HepG2 (cell line): Measurements from ENCODE around the gene KXD1. TPM values are rescaled to one million over a fixed set of nuclear protein-coding genes. Genes with fewer than 3 reads are reported as not detected.

Experiments
- CEBPG ChIP-seq: IDR thresholded peaks from 2 replicates; pipeline ENCODE4 v1.6.1; 2016
- CENPT ChIP-seq: sonication (generic); formaldehyde crosslinking; IDR thresholded peaks from 2 replicates; pipeline ENCODE4 v1.8.0; 2022; ENCODE audit warnings: low read depth, mild to moderate bottlenecking, moderate library complexity, missing genetic modification reagents
- CSRNP1 ChIP-seq: sonication (generic); formaldehyde crosslinking; IDR thresholded peaks from 2 replicates; pipeline ENCODE4 v1.8.1; 2023; ENCODE audit warnings: mild to moderate bottlenecking, missing genetic modification reagents
- EEA1 ChIP-seq: sonication (generic); formaldehyde crosslinking; IDR thresholded peaks from 2 replicates; pipeline ENCODE4 v1.5.1; 2020; ENCODE audit warnings: mild to moderate bottlenecking, missing genetic modification reagents, borderline replicate concordance
- FOXA1 ChIP-seq, 2 experiments: fragments of 450-650 bp in 1 of 2; sonication (generic) in 1 of 2; formaldehyde crosslinking in 1 of 2; IDR thresholded peaks; 2 replicates each; pipeline versions ENCODE4 v1.4.0 to v1.6.1; 2016 to 2020; ENCODE audit warnings: missing genetic modification reagents in 1 of 2
- HMG20A ChIP-seq: IDR thresholded peaks from 2 replicates; pipeline ENCODE4 v1.6.1; 2016; ENCODE audit warnings: borderline replicate concordance
- HOXA7 ChIP-seq: sonication (generic); formaldehyde crosslinking; IDR thresholded peaks from 2 replicates; pipeline ENCODE4 v1.8.1; 2022; ENCODE audit warnings: mild to moderate bottlenecking, missing genetic modification reagents, moderate library complexity
- NR1H2 ChIP-seq: sonication (generic); formaldehyde crosslinking; IDR thresholded peaks from 2 replicates; pipeline ENCODE4 v1.8.1; 2022; ENCODE audit warnings: low read depth, missing genetic modification reagents, borderline replicate concordance
- REST ChIP-seq, 2 experiments: IDR thresholded peaks; 2 replicates each; pipeline ENCODE4 v1.6.1; 2011 to 2012; ENCODE audit warnings: low read length in 2 of 2, borderline replicate concordance in 1 of 2, low read depth in 1 of 2, mild to moderate bottlenecking in 1 of 2, moderate library complexity in 1 of 2
- SIN3A ChIP-seq: IDR thresholded peaks from 2 replicates; pipeline ENCODE4 v1.6.1; 2011; ENCODE audit warnings: low read depth, mild to moderate bottlenecking, control low read depth, low read length, borderline replicate concordance
- SNAI1 ChIP-seq: sonication (generic); formaldehyde crosslinking; IDR thresholded peaks from 2 replicates; pipeline ENCODE4 v1.5.0; 2020; ENCODE audit warnings: mild to moderate bottlenecking, missing genetic modification reagents, borderline replicate concordance
- TGIF2 ChIP-seq: IDR thresholded peaks from 2 replicates; pipeline ENCODE4 v1.6.1; 2016; ENCODE audit warnings: control low read depth, missing compliant biosample characterization
- ZFP37 ChIP-seq: sonication (generic); formaldehyde crosslinking; IDR thresholded peaks from 2 replicates; pipeline ENCODE4 v1.4.0; 2020; ENCODE audit warnings: missing genetic modification reagents, borderline replicate concordance
- ZNF263 ChIP-seq: sonication (generic); formaldehyde crosslinking; IDR thresholded peaks from 2 replicates; pipeline ENCODE4 v1.4.0; 2020; ENCODE audit warnings: missing genetic modification reagents
- ZNF468 ChIP-seq: sonication (generic); formaldehyde crosslinking; IDR thresholded peaks from 2 replicates; pipeline ENCODE4 v1.8.0; 2022; ENCODE audit warnings: mild to moderate bottlenecking, moderate library complexity, missing genetic modification reagents
- ZSCAN25 ChIP-seq: sonication (generic); formaldehyde crosslinking; IDR thresholded peaks from 2 replicates; pipeline ENCODE4 v1.8.0; 2022; ENCODE audit warnings: mild to moderate bottlenecking, missing genetic modification reagents
- polyA plus RNA-seq, 8 experiments: library from polyadenylated mRNA; depleted of rRNA in 3 of 8; stranded (reverse) in 7 of 8; unstranded in 1 of 8; fragments of >200 nt; fragmentation: Illumina TruSeq in 4 of 8; extraction: Trizol in 4 of 8; gene quantifications; 2 replicates each; pipeline versions ENCODE4 v1.2.1 to v1.2.3, GENCODE V29; 2011 to 2016; ENCODE audit warnings: low read depth in 4 of 8, missing spikeins in 1 of 8, mixed read lengths in 1 of 8; ENCODE audit not compliant: insufficient read depth in 1 of 8
- total RNA-seq, 5 experiments: library from RNA; depleted of rRNA; stranded (reverse); fragments of >200 nt; fragmentation: Illumina TruSeq; extraction: Trizol; gene quantifications; 2 replicates each; pipeline ENCODE4 v1.2.3, GENCODE V29; 2016; ENCODE audit warnings: low read depth in 1 of 5
- TF ChIP-seq, protein P1 (sequence below): sonication (generic); formaldehyde crosslinking; IDR thresholded peaks from 2 replicates; pipeline ENCODE4 v1.9.0; 2021; ENCODE audit warnings: missing genetic modification reagents, mild to moderate bottlenecking, borderline replicate concordance

The KXD1 gene
- total and polyA plus RNA-seq, 2 of the 13 experiments (the other 11 are each of a cell fraction or from before 2014, with no cell fraction given) = 44.6 to 143 TPM

GRCh38 chr19:18587962-18588610, 30.4 kb downstream of the KXD1 start (continued):
- no peak for TF ChIP-seq REST (IDR thresholded peaks at IDR 0.05; ENCODE audit: borderline replicate concordance in 1 of 2, low read depth in 1 of 2, low read length in 2 of 2)
- TF ChIP-seq ZNF263 (CRISPR knock-in tag) = 0 out of 2 replicates have a peak, but pooled peaks have one; percentile 17
- TF ChIP-seq ZNF468 (CRISPR knock-in tag) = no peak
- peak; percentile 73 for TF ChIP-seq CEBPG (CRISPR knock-in tag)
- TF ChIP-seq, protein P1, sequence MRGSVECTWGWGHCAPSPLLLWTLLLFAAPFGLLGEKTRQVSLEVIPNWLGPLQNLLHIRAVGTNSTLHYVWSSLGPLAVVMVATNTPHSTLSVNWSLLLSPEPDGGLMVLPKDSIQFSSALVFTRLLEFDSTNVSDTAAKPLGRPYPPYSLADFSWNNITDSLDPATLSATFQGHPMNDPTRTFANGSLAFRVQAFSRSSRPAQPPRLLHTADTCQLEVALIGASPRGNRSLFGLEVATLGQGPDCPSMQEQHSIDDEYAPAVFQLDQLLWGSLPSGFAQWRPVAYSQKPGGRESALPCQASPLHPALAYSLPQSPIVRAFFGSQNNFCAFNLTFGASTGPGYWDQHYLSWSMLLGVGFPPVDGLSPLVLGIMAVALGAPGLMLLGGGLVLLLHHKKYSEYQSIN (CRISPR knock-in tag) = no peak
- TF ChIP-seq CSRNP1 (CRISPR knock-in tag) = no peak
- no peak for TF ChIP-seq FOXA1 (IDR thresholded peaks at IDR 0.05)
- 0 out of 2 replicates have a peak, but pooled peaks have one; percentile 43 for TF ChIP-seq FOXA1 (CRISPR knock-in tag; IDR thresholded peaks at IDR 0.05)
- peak; percentile 20; the same call in 1 of the 2 replicates for TF ChIP-seq TGIF2 (CRISPR knock-in tag)
- no peak for TF ChIP-seq EEA1 (CRISPR knock-in tag)
- no peak; the same call in 1 of the 2 replicates for TF ChIP-seq SIN3A
- no peak for TF ChIP-seq CENPT (CRISPR knock-in tag)
- TF ChIP-seq HMG20A (CRISPR knock-in tag) = no peak
- TF ChIP-seq SNAI1 (CRISPR knock-in tag) = no peak
- peak; percentile 61; the same call in 1 of the 2 replicates for TF ChIP-seq HOXA7
- no peak for TF ChIP-seq ZFP37
- no peak; the same call in none of the 2 replicates for TF ChIP-seq ZSCAN25 (CRISPR knock-in tag)
- TF ChIP-seq NR1H2 = no peak
